Ureter (tissue), 1 donor: ENCODE measurements around the gene CEP170B. TPM values are rescaled to one million over a fixed set of nuclear protein-coding genes. Genes with fewer than 3 reads are reported as not detected.
A peak's percentile ranks its signal among the peaks of the same experiment; 100 is the strongest.
"Not testable (repeated sequence)": the region's sequence is repeated elsewhere in the genome, so short reads cannot be mapped to it uniquely, and the experiment has no call there.

Experiments
- DNase-seq: peaks from one replicate; pipeline ENCODE4 v3.0.0-alpha.2; 2020; ENCODE audit warnings: low spot score
- total RNA-seq: library from RNA; stranded (reverse); gene quantifications from one replicate; pipeline ENCODE4 v1.2.4, GENCODE V29; 2023
- donor health status: DM: yes; HTN: yes; CAD: no.

Gene CEP170B
- total RNA-seq, 1 donor from 2014 or later, result 42.2 TPM

- DNase-seq, result no peak
These were observed 20.6 kb upstream of the CEP170B start for GRCh38 chr14:104844306-104845032.

GRCh38 chr14:104845033-104845666 is 19.9 kb upstream of the CEP170B start:
- no peak for DNase-seq

- DNase-seq, result no peak
These were observed 19.1 kb upstream of the CEP170B start for GRCh38 chr14:104845834-104846441.

- no peak for DNase-seq
These were observed 12.8 kb upstream of the CEP170B start for GRCh38 chr14:104852280-104852663.

GRCh38 chr14:104855532-104856090 is 9.5 kb upstream of the CEP170B start:
- DNase-seq, result no peak

GRCh38 chr14:104856157-104856868 is 8.8 kb upstream of the CEP170B start:
- no peak for DNase-seq

- DNase-seq, result no peak
These were observed 7.9 kb upstream of the CEP170B start for GRCh38 chr14:104856869-104857860.

- DNase-seq, result not testable (repeated sequence)
These were observed 7.1 kb upstream of the CEP170B start for GRCh38 chr14:104857931-104858330.

- no peak for DNase-seq
These were observed 6.1 kb upstream of the CEP170B start for GRCh38 chr14:104858811-104859426.

- DNase-seq, result no peak
These were observed 5.2 kb upstream of the CEP170B start for GRCh38 chr14:104859900-104860299.

- no peak for DNase-seq
These were observed 4.7 kb upstream of the CEP170B start for GRCh38 chr14:104860414-104860813.

- DNase-seq, result no peak
These were observed 1.8 kb upstream of the CEP170B start for GRCh38 chr14:104863131-104863862.

- DNase-seq, result no peak
These were observed 1.2 kb upstream of the CEP170B start for GRCh38 chr14:104863923-104864266.

- DNase-seq, result peak; percentile 63
These were observed 594 bp upstream of the CEP170B start for GRCh38 chr14:104864267-104865080.

GRCh38 chr14:104865631-104866441 is 768 bp downstream of the CEP170B start:
- DNase-seq, result peak; percentile 71

GRCh38 chr14:104866451-104867370 is 1.6 kb downstream of the CEP170B start:
- no peak for DNase-seq
